Neural progenitor cell (in vitro differentiated cells): ENCODE results near the gene WDR72.

Source experiments
- EZH2 ChIP-seq: fragments of 200-600 bp; sonication (generic); IDR thresholded peaks from 2 replicates; pipeline ENCODE4 v1.6.1; 2017; ENCODE audit warnings: antibody characterized with exemption, mild to moderate bottlenecking, moderate library complexity
- EZH2phosphoT487 ChIP-seq: fragments of 200-600 bp; sonication (generic); IDR thresholded peaks from 2 replicates; pipeline ENCODE4 v1.6.1; 2017; ENCODE audit warnings: antibody characterized with exemption
- TF ChIP-seq, protein P1 (sequence below): fragments of 200-600 bp; sonication (generic); IDR thresholded peaks from 2 replicates; pipeline ENCODE4 v1.5.1; 2017; ENCODE audit warnings: antibody characterized with exemption, mild to moderate bottlenecking

DNA sequence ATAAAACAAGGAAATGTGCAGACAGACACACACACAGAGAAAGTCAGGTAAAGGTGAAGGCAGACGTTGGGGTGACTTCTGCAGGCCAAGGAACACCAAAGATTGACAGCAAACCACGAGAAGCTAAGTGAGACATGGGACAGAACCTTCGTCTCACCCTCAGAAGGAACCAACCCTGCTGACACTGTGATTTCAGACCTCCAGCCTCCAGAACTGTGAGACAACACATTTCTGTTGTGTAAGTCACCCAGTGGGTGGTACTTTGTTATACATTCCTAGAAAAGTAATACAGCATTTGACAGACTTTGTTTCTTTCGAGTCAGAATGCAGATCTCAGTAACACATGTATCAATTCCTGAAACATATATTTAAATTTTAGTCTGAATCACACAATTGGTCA is 7.1 kb downstream of the WDR72 start:
- TF ChIP-seq, protein P1, sequence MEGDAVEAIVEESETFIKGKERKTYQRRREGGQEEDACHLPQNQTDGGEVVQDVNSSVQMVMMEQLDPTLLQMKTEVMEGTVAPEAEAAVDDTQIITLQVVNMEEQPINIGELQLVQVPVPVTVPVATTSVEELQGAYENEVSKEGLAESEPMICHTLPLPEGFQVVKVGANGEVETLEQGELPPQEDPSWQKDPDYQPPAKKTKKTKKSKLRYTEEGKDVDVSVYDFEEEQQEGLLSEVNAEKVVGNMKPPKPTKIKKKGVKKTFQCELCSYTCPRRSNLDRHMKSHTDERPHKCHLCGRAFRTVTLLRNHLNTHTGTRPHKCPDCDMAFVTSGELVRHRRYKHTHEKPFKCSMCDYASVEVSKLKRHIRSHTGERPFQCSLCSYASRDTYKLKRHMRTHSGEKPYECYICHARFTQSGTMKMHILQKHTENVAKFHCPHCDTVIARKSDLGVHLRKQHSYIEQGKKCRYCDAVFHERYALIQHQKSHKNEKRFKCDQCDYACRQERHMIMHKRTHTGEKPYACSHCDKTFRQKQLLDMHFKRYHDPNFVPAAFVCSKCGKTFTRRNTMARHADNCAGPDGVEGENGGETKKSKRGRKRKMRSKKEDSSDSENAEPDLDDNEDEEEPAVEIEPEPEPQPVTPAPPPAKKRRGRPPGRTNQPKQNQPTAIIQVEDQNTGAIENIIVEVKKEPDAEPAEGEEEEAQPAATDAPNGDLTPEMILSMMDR = no peak
- TF ChIP-seq EZH2 (no peak), EZH2phosphoT487 (no peak)
